GM18511 (cell line): ENCODE results near the gene CNOT8.
"Not testable (repeated sequence)": the region's sequence is repeated elsewhere in the genome, so short reads cannot be mapped to it uniquely, and the experiment has no call there.

Source experiments
- ATAC-seq: cut with Tn5 transposase; IDR thresholded peaks from one replicate; pipeline ENCODE4 v1.9.1; 2021; ENCODE audit warnings: mild to moderate bottlenecking, moderate library complexity; ENCODE audit not compliant: unreplicated experiment

CNOT8 gene

DNA sequence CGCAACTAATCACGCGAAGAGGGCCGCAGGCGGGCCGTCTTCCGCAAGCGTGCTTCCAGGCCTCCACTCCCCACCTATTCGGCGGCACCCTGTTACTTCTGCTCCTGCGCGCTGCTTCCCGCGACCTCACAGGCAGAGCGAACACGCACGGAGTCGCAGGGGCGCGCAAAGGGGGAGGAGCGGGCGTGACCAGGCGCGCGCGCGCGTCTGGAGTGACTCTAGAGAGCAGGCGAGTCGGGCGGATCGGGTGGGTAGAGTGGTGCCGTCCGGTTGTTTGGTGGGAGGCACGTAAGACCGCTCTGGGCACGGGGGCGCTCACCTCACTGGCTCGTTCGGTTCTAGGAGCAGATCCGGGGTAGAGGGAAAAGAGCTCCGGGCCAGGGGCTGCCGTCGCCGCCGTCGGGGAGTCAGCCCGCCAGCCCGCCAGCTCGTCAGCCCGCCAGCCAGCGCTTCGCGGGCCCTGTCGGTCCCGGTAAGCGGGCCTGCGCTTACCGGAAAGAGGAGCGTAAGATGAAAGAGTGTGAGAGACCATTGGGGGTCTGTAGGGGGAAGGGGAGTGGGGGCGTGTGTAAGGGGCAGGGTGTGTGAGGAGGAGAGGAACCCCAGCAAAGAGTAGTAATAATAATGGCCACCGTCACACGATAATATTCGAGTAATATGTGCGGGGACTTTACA lies at the start of gene CNOT8:
CNOT8 (plus strand) TSS at position 331 of the 675 bp plus-strand sequence. CDS start 4,652 bp downstream, outside the sequence.
- peak; percentile 76 for ATAC-seq

DNA sequence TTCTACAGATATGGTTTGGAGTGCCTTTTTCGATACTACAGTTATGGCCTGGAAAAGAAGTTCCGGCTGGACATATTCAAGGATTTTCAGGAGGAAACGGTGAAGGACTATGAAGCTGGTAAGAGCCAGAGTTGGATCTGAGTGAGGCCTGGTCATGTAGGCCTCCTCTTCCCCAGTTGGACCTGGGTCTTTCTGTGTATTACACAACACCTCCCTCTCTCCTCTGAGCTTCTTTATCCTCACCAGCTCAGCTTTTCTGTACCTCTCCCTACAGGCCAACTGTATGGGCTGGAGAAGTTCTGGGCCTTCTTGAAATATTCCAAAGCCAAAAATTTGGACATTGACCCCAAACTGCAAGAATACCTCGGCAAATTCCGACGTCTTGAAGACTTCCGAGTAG lies 47.2 kb upstream of the CNOT8 start:
- ATAC-seq, result no peak

- peak; percentile 82 for ATAC-seq
Observed at GRCh38 chr5:154811653-154812465, 46.6 kb upstream of the CNOT8 start.

DNA sequence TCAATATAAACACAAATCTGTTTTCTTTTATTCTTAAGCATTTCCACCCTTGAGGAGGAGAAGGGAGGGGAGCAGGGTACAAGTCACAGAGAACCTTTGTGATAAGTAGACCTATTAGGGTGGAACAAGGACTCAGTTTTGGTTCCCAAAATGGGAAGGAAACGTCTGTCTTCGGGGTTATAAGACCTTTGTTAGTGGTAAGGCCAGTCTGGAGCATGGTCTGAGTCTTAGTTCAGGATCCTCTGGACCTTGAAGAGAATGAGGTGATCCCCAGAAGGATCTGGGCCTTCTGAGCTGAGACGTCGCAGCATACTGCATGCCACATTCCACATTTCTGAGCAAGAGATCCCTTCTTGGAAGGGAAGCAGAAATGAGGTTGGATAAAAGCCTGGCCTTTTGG lies 45.3 kb upstream of the CNOT8 start:
- ATAC-seq, result no peak

- no peak for ATAC-seq
Observed at GRCh38 chr5:154813736-154814135, 44.7 kb upstream of the CNOT8 start.

DNA sequence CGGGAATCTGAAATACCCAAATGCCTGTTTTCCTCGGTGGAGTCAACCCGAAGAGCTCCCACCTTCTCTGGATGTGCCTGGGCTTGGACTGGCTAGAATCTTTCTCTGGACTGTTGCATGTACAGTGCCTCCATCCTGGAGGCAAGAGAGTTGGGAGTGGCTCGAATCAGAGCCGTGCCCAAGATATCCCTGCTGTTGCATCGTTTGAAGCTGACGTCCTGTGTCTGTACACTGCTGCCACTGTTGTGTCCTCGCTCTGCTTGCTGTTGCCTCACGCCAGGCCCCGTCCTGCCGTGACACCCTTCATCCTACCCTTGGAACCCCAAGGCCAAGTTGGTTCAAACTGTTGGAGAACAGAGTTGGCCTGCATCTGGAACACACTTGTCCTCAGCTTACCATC lies 43.4 kb upstream of the CNOT8 start:
- no peak for ATAC-seq

- no peak for ATAC-seq
Observed at GRCh38 chr5:154815684-154816247, 42.7 kb upstream of the CNOT8 start.

- ATAC-seq, result no peak
Observed at GRCh38 chr5:154816891-154817492, 41.4 kb upstream of the CNOT8 start.

GRCh38 chr5:154817815-154818214 lies 40.6 kb upstream of the CNOT8 start:
- ATAC-seq, result no peak

- ATAC-seq, result no peak
Observed at GRCh38 chr5:154818471-154819116, 39.8 kb upstream of the CNOT8 start.

DNA sequence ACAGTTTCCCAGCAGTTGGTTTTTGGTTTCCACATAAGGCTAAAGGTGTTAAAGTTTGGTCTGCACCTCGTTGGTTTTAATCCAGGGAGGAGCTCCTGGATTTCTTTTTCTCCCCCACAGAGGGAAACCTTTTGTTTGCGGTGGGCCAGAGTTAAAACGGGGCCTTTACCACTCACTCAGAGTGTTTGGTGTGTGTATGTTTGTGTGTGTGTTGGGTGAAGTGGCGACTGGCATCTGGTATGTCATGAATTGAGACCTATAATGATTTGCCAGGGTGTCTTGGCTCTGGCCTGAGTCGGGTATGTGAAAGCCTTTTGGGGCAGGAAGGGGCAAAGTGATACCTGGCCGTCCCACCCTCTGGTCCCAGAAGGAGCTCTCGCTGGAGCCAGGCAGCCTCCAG lies 38.9 kb upstream of the CNOT8 start:
- no peak for ATAC-seq

DNA sequence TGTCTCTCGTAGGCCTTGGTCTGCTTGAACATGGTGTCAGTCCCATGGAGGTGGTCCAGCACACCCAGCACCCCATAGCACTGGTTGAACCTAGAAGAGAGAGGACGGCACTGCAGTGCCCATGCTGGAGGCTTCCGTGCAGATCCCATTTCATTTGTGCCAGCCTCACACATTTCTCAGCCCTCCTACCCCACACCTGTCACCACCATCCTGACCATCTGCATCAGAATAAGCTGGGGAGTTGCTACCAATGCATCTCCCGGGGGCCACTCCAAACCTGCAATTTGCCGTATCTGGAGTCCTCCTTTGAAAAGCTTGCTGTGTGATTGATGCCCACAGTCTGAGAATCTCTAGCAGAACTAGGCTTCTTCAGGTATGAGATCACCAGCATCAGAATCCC lies 38.0 kb upstream of the CNOT8 start:
- ATAC-seq, result no peak

- not testable (repeated sequence) for ATAC-seq
Observed at GRCh38 chr5:154822896-154823295, 35.5 kb upstream of the CNOT8 start.

DNA sequence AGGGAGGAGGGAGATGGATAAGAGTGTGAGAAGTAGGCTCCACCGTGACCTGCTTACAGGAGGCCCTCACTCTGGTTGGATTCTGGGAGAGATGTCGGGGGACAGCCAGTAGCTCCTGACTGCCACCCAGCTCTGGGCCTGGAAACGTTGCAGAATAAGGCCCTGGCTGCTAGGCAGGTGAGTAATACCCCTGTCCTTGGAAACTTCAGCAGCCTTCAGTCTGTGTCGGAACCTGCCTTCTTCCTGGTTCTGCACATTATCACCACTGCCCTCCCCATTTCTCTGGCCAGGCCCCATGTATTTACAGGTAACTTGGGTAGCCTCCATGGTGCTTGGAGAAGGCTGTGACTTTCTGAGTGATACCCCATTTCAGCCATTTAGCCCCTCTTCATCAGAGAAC lies 34.8 kb upstream of the CNOT8 start:
- ATAC-seq, result no peak

GRCh38 chr5:154824070-154824469 lies 34.4 kb upstream of the CNOT8 start:
- ATAC-seq, result no peak

GRCh38 chr5:154829181-154829588 lies 29.2 kb upstream of the CNOT8 start:
- ATAC-seq, result no peak

GRCh38 chr5:154829589-154830218 lies 28.7 kb upstream of the CNOT8 start:
- no peak for ATAC-seq

GRCh38 chr5:154830219-154830595 lies 28.2 kb upstream of the CNOT8 start:
- no peak for ATAC-seq

- ATAC-seq, result no peak
Observed at GRCh38 chr5:154830596-154830995, 27.8 kb upstream of the CNOT8 start.

DNA sequence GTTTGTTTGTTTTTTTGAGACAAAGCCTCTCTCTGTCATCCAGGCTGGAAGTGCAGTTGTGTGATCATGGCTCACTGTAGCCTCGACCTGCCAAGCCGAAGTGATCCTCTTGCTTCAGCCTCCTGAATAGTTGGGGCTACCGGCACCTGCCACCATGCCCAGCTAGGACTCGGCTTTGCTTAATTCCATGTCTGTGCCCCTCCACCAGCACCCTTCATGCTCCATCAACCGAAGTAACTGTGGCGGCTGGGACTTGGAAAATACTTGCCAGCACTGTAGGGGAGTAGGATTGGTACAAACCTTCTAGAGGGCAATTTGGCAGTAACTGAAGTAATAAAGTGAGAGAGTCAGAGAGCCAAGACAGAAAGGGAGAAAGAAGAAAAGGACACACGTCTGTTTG lies 27.0 kb upstream of the CNOT8 start:
- no peak for ATAC-seq

GRCh38 chr5:154832804-154833203 lies 25.6 kb upstream of the CNOT8 start:
- not testable (repeated sequence) for ATAC-seq
